NOMO-1 treated with DMSO at 0.1 percent for 48 hours (cell line): Measurements from ENCODE around the gene F2RL1.
A peak's percentile ranks its signal among the peaks of the same experiment; 100 is the strongest.
"Not testable (repeated sequence)": the region's sequence is repeated elsewhere in the genome, so short reads cannot be mapped to it uniquely, and the experiment has no call there.

ENCODE experiments used
- DNase-seq: peaks from one replicate; lab custom pipeline; 2025; ENCODE audit not compliant: unreplicated experiment; lab: John Stamatoyannopoulos, UW

The F2RL1 gene

DNA sequence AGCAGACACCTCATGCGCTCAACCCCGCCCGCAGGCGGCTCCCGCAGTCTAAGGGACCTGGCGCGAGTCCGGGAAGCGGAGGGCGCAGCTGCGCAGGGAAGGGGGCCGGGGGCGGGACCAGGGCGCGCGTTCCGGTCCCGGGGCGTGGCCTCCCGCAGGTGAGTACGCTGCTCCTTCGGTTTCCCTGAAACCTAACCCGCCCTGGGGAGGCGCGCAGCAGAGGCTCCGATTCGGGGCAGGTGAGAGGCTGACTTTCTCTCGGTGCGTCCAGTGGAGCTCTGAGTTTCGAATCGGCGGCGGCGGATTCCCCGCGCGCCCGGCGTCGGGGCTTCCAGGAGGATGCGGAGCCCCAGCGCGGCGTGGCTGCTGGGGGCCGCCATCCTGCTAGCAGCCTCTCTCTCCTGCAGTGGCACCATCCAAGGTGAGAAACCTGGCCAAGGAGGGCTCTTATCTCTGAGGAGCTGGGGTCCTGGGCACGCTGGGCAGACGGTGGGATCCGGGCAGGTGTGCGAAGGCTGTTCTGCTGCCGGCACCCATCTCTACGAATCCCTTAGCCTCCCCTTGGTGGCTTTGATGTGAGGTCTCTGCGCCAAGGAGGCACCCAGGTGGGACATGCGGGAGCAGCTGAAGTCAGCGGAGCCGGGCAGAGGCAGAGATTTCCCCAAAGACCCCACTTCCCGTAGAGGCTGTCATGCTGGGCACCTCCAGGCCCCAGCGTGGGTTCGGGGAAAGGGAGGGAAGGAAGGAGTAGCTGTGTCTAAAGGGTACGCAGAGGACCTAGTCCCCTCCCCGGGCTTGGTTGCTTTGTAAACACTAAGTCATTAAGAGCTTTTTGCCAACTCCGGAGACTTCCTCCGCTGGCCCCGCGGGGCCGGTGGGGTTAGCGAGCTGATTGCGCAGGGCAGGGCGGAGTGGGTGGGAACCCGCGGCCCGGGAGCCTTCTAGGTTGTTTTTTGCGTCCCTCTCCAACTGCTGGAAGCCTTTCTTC lies at the start of gene F2RL1:
Gene F2RL1, plus strand, starts transcription at position 187 of the 988 bp plus-strand sequence. Its CDS starts 153 bp downstream, at position 340.
- DNase-seq: no peak

DNA sequence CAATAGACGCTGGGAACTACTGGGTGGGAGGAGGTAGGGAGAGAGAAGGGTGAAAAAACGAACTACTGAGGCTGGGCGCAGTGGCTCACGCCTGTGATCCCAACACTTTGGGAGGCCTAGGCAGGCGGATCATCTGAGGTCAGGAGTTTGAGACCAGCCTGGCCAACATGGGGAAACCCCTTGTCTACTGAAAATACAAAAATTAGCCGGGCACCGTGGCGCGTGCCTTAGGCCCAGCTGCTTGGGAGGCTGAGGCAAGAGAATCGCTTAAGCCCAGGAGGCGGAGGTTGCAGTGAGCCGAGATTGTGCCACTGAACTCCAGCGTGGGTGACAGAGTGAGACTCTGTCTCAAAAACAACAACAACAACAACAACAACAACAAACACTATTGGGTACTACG lies 47.8 kb upstream of the F2RL1 start:
- not testable (repeated sequence) for DNase-seq

- DNase-seq: no peak
Observed at GRCh38 chr5:76771705-76772405, 47.0 kb upstream of the F2RL1 start.

DNA sequence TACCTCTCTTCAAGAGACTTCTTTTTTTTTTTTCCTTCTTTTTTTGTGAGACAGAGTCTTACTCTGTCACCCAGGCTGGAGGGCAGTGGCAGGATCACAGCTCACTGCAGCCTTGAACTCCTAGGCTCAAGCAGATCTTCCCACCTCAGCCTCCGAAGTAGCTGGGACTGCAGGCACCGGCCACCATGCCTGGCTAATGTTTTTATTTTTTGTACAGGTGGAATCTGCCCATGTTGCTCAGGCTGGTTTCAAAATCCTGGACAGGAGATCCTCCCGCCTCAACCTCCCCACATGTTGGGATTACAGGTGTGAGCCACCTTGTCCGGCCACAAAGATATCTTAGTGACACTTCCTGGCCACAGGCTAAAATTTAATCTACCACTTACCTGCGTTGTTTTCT lies 42.9 kb upstream of the F2RL1 start:
- DNase-seq: no peak

DNA sequence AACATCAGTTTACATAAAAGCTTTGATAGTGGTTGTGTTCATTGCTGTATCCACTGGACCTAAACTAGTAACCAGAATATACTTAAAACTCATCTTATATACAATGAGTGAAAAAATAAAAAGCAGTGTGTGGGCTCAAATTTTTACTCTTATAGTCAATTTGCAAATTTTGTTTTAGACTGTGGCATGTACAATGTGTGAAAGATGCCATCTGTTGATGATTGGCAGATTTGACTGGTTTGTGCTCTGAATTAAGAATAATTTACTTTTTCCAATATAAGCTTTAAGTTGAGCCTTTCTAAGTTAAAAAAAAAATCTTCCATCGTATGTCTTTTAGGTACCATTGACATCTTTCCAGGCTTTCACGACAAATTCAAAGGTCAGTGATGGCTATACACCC lies 42.4 kb upstream of the F2RL1 start:
- no peak for DNase-seq

GRCh38 chr5:76780616-76781015 lies 38.2 kb upstream of the F2RL1 start:
- DNase-seq: not testable (repeated sequence)

GRCh38 chr5:76781775-76782174 lies 37.1 kb upstream of the F2RL1 start:
- no peak for DNase-seq

GRCh38 chr5:76782444-76782843 lies 36.4 kb upstream of the F2RL1 start:
- no peak for DNase-seq

GRCh38 chr5:76787237-76787636 lies 31.6 kb upstream of the F2RL1 start:
- DNase-seq: no peak

DNA sequence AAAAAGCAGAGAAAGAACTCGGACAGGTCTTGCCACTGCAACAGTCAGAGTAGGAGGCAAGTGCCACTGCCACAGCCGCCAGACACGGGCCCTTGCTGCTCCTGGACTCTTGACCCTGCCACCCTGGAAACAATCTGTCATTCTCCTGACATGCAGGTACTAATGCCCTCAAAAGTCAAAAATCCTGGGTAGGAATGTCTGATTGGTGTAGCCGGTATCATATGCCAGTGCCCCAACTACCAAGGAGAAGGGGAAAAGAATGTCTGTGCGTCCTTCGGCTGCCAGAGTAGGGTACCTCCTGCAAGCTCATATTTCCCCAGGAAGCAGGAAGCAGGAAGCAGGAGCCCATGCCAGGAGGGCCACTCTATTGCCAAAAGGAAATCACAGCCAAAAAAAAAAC lies 30.5 kb upstream of the F2RL1 start:
- DNase-seq: no peak

DNA sequence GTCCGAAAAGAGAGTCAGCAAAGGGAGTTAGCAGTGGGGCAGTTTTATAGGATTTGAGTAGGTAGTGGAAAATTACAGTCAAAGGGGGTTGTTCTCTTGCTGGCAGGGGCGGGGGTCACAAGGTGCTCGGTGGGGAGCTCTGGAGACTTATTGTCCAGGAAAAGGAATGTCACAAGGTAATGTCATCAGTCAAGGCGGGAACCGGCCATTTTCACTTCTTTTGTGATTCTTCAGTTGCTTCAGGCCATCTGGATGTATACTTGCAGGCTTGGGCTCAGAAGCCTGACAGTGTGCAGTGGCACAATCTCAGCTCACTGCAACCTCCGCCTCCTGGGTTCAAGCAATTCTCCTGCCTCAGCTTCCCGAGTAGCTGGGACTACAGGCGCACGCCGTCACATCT lies 29.6 kb upstream of the F2RL1 start:
- DNase-seq: not testable (repeated sequence)

DNA sequence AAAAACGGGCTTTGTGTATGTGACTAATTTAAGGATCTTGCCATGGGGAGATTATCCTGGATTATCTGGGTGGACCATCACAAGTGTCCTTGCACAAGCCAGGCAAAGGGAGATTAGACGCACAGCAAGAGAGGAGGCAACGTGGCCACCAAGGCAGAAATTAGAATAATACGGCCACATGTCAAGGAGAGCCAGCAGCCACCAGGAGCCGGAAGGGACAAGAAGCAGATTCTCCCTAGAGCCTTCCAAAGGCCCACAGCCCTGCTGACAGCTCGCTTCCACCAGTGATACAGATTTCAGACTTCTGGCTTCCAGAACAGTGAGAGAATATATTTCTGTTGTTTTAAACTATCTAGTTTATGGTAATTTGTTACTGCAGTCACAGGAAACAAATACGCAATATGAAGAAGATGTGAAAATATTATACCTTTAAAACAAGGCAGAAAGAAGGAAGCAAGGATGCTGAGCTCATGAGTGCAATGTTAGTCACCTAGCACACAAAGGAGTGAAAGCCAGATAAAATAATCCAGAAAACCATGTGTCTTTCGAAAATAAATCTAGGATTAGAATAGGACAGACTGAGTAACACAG lies 28.7 kb upstream of the F2RL1 start:
- no peak for DNase-seq

DNA sequence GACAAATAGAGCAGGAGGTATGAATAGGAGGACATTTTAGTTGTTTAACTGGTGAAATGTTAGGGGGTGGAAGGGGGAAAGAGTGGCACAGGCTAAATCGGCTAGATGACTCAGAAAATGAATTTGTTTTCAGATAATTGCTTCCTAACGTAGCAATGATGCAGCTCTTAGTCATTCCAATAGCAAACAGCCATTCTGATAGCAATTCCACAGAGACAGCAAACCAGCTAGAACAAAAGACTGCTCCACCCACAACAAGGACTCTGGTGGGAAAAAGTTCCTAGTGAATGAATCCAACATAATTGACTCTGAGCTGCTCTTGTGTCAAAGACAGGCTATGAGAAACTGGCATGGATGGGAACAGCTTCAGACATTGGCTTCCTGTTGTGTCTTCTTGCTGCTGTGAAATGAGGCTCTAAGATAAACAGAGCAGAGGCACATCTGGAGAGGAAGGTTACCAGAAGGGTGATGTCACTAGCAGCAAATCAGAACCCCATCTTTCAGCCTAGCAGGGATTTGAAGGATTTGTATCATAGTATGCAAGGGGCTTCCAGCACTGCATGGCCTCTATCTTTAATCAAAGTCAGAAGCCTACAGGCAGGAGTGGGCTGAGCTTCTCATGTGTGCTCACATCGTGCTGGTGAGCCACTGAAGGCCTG lies 28.1 kb upstream of the F2RL1 start:
- peak; percentile 20 for DNase-seq

DNA sequence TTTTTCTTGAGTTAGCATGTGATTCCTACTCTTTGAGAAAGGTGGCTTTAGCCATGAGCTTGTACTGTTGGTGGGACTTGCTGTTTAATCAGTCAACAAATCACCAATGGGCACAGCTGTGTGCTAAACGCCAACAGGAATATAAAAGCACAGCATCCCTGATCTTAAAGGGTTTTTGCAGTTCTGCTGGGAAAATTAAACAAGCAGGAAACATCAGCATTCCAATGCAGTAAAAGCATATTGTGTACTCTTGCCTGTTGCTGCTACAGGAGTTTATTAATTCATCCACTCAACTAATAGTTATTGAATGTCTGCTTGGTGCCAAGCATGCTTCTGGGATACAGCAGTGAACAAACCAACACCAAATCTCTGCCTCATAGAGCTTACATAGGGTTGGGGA lies 27.4 kb upstream of the F2RL1 start:
- no peak for DNase-seq

GRCh38 chr5:76794871-76795270 lies 24.0 kb upstream of the F2RL1 start:
- no peak for DNase-seq

DNA sequence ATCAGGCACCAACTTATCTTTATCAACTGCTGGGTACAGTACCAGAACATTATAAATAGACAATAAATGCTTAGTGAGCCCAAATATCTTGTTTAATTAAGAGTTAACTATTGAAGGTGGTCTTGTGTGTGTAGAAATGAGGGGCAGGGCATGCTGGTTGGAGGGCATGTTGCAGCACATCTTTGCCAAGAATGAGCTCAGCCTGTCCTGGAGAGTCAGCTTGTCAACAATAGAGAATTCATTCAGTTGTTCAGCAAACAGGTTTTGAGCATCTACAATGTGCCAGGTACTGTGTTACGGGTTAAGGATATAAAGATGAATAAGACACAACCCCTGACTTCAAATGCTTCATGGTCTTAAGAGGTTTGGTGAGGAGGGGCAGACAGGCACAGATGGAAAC lies 19.2 kb upstream of the F2RL1 start:
- no peak for DNase-seq

DNA sequence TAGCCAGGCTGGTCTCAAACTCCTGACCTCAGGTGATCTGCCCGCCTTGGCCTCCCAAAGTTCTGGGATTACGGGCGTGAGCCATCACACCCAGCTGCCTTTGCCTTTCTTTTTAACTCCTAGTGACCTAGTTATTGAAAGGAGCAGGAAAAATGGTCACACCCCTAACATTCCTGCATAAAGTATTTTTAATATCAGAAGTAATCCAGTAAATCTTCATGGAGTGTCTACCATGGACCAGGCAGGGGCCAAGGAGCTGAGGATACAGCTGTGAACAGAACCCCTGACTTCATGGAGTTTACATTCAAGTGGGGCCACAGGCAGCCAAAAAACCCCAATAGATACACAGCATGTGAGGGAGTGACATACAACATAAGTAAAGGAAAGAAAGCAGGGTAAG lies 18.3 kb upstream of the F2RL1 start:
- DNase-seq: no peak

- DNase-seq: no peak
Observed at GRCh38 chr5:76801159-76801802, 17.5 kb upstream of the F2RL1 start.

DNA sequence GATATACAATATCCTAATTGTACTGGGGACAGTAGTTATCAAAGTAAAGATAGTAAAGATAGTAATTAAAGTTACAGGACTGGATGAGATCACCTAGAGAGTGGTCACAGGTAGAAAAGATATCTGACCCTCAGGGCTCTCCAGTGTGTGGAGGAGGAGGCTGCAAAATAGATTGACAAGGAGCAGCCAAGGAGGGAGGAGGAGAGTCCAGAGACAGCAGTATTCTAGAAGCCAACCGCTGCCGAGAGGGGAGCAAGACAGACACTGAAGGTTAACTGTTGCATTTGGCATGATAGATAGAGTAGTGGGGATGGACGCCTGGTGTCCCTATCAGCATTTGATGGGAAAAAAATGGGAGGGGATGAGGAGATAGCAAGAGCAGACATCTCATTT lies 17.0 kb upstream of the F2RL1 start:
- no peak for DNase-seq

GRCh38 chr5:76804266-76804665 lies 14.6 kb upstream of the F2RL1 start:
- no peak for DNase-seq
